Measurements from ENCODE around the gene IGF2BP3.

DNA sequence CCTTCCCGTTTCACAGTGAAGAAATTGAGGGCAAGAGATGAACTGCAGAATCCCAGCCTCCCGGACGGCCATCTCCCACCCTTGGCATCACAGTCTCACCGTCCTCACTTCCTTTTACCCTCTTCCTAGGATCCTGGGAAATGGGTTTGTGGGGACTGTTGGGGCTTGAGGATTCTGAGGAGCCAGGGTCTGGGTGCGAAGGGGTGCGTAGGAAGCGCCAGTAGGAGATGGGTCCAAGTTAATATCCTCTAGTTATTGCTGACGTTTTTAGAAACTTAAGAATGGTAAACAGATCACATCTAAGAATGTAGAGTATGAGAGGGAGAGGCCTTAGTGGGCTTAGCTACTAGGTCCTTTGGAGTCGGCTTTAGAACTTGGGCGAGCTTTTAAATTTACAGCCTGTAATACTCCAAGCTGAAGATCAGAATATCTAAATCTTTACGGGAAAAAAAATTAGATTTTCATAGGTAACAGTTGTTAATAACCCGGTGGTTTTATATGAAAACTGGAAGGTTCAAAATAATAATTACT lies 170.5 kb downstream of the IGF2BP3 start:
- TF ChIP-seq, protein P1, sequence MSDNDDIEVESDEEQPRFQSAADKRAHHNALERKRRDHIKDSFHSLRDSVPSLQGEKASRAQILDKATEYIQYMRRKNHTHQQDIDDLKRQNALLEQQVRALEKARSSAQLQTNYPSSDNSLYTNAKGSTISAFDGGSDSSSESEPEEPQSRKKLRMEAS (IDR thresholded peaks at IDR 0.05; ENCODE audit: low read depth, low read length): no peak
- TF ChIP-seq, protein P2, sequence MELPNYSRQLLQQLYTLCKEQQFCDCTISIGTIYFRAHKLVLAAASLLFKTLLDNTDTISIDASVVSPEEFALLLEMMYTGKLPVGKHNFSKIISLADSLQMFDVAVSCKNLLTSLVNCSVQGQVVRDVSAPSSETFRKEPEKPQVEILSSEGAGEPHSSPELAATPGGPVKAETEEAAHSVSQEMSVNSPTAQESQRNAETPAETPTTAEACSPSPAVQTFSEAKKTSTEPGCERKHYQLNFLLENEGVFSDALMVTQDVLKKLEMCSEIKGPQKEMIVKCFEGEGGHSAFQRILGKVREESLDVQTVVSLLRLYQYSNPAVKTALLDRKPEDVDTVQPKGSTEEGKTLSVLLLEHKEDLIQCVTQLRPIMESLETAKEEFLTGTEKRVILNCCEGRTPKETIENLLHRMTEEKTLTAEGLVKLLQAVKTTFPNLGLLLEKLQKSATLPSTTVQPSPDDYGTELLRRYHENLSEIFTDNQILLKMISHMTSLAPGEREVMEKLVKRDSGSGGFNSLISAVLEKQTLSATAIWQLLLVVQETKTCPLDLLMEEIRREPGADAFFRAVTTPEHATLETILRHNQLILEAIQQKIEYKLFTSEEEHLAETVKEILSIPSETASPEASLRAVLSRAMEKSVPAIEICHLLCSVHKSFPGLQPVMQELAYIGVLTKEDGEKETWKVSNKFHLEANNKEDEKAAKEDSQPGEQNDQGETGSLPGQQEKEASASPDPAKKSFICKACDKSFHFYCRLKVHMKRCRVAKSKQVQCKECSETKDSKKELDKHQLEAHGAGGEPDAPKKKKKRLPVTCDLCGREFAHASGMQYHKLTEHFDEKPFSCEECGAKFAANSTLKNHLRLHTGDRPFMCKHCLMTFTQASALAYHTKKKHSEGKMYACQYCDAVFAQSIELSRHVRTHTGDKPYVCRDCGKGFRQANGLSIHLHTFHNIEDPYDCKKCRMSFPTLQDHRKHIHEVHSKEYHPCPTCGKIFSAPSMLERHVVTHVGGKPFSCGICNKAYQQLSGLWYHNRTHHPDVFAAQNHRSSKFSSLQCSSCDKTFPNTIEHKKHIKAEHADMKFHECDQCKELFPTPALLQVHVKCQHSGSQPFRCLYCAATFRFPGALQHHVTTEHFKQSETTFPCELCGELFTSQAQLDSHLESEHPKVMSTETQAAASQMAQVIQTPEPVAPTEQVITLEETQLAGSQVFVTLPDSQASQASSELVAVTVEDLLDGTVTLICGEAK (IDR thresholded peaks at IDR 0.05; ENCODE audit: borderline replicate concordance): no peak
- TF ChIP-seq, protein P3, sequence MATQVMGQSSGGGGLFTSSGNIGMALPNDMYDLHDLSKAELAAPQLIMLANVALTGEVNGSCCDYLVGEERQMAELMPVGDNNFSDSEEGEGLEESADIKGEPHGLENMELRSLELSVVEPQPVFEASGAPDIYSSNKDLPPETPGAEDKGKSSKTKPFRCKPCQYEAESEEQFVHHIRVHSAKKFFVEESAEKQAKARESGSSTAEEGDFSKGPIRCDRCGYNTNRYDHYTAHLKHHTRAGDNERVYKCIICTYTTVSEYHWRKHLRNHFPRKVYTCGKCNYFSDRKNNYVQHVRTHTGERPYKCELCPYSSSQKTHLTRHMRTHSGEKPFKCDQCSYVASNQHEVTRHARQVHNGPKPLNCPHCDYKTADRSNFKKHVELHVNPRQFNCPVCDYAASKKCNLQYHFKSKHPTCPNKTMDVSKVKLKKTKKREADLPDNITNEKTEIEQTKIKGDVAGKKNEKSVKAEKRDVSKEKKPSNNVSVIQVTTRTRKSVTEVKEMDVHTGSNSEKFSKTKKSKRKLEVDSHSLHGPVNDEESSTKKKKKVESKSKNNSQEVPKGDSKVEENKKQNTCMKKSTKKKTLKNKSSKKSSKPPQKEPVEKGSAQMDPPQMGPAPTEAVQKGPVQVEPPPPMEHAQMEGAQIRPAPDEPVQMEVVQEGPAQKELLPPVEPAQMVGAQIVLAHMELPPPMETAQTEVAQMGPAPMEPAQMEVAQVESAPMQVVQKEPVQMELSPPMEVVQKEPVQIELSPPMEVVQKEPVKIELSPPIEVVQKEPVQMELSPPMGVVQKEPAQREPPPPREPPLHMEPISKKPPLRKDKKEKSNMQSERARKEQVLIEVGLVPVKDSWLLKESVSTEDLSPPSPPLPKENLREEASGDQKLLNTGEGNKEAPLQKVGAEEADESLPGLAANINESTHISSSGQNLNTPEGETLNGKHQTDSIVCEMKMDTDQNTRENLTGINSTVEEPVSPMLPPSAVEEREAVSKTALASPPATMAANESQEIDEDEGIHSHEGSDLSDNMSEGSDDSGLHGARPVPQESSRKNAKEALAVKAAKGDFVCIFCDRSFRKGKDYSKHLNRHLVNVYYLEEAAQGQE (IDR thresholded peaks at IDR 0.05; ENCODE audit: low read depth, low read length): no peak
- TF ChIP-seq IKZF2 (IDR thresholded peaks at IDR 0.05) (no peak), EZH2 (IDR thresholded peaks at IDR 0.05; ENCODE audit: borderline replicate concordance, control insufficient read depth, low read depth, low read length) (no peak), RBBP5 (conservative IDR thresholded peaks at IDR 0.05) (no peak), SP1 (IDR thresholded peaks at IDR 0.05; ENCODE audit: low read depth, low read length) (no peak), FOXM1 (IDR thresholded peaks at IDR 0.05; ENCODE audit: low read depth, low read length) (no peak), ZNF274 (IDR thresholded peaks at IDR 0.05; ENCODE audit: insufficient read depth, insufficient read length) (no peak), BHLHE40 (IDR thresholded peaks at IDR 0.05; ENCODE audit: borderline replicate concordance in 1 of 2, low read depth in 2 of 2, low read length in 1 of 2) (no peak), POLR2AphosphoS5 (IDR thresholded peaks at IDR 0.05; ENCODE audit: low read length) (no peak)
- TF ChIP-seq, protein P4, sequence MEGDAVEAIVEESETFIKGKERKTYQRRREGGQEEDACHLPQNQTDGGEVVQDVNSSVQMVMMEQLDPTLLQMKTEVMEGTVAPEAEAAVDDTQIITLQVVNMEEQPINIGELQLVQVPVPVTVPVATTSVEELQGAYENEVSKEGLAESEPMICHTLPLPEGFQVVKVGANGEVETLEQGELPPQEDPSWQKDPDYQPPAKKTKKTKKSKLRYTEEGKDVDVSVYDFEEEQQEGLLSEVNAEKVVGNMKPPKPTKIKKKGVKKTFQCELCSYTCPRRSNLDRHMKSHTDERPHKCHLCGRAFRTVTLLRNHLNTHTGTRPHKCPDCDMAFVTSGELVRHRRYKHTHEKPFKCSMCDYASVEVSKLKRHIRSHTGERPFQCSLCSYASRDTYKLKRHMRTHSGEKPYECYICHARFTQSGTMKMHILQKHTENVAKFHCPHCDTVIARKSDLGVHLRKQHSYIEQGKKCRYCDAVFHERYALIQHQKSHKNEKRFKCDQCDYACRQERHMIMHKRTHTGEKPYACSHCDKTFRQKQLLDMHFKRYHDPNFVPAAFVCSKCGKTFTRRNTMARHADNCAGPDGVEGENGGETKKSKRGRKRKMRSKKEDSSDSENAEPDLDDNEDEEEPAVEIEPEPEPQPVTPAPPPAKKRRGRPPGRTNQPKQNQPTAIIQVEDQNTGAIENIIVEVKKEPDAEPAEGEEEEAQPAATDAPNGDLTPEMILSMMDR (IDR thresholded peaks at IDR 0.05 in 2 of 3, conservative IDR thresholded peaks at IDR 0.05 in 1 of 3; ENCODE audit: control insufficient read depth in 2 of 3, extremely low read depth in 1 of 3, insufficient read depth in 1 of 3, low read depth in 3 of 3, low read length in 3 of 3): no peak

Measured in GM12878 (cell line).